Measurements from ENCODE around the gene ZRANB3.
"Not testable (repeated sequence)": the region's sequence is repeated elsewhere in the genome, so short reads cannot be mapped to it uniquely, and the experiment has no call there.

Gene ZRANB3

DNA sequence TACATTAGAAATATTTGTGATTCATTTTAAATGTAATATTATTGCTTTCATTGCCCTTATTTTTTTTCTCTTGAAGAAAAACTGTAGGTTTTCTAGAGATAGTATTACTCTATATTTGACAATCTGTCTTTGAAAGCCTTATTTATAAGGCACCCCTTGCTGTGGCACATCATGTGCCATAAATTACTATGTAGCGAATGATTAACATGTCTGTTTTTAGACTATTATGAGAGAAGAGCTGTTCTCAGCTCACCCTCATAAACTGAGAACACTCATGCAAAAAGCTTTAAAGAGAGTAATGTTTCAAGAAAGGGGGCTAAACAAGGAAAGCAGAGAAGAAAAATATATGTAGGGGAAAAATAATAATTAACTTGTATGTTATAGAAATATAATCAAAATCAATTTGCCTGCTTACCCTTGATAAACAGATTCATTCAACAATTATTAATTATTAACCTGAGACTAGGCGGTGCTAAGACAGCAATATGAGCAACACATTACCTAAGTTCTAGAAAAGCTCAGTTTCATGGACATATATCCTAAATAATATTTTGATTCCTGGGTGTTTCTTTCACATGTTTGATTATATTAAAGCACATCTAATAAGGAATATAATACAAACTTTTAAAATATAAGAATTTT is 409.9 kb downstream of the ZRANB3 start:
- peak; percentile 97 for FAIRE-seq

DNA sequence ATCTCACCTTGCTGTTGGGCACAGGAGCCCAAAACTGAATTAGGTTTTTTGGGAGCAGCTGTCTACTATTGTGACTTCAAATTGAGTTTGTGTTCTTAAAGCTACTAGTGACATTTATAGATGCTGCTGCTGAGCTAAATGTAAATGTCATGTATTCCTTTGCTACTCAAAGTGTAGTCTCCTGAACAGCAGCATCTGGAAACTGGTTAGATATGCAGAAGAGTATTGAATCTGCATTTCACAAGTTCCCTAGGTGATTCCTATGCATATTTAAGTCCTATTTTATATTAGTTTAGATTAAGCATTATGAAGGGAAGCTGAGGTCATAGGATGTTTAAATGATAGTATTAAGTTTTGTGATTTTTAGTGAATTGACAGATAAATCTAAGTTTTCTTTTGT is 411.4 kb downstream of the ZRANB3 start:
- FAIRE-seq, result no peak

GRCh38 chr2:135113322-135113721 is 417.7 kb downstream of the ZRANB3 start:
- FAIRE-seq, result no peak

- not testable (repeated sequence) for FAIRE-seq
Measured at GRCh38 chr2:135105513-135106316, 425.3 kb downstream of the ZRANB3 start.

- FAIRE-seq, result no peak
Measured at GRCh38 chr2:135103843-135104242, 427.2 kb downstream of the ZRANB3 start.

DNA sequence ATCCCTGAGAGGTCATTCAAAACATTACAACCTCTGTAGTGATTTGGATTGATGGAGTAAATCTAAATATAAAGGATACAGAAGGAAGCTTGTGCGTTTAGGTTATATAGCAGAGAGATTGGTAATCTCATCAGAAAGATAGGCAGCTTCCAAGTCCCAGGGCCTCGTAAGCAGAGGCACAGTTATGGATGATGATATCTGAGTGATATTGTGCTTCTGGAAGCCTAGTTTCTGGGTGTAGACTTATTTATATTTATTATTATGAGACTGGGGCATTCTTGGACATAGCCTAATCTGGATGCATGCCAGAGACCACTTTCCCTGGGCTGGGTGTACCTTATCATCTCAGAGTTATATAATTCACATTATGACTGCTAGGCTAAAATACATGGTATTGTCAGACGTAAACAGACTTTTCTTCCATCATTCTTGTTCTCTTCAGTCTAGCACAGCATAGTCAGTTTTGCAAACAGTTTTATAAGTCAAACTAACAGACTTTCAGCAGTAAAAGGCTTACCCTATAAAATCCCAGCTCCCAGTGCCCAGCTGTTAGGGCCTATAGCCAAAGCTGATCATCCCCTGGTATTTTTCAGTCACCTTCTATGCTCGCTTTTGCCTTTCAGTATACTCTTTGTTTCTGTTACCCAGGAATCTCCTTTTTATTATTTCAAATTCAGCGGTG is 431.1 kb downstream of the ZRANB3 start:
- FAIRE-seq, result no peak

- FAIRE-seq, result peak; percentile 45
Measured at GRCh38 chr2:135097532-135098231, 433.3 kb downstream of the ZRANB3 start.

GRCh38 chr2:135096665-135097446 is 434.2 kb downstream of the ZRANB3 start:
- FAIRE-seq, result peak; percentile 68

DNA sequence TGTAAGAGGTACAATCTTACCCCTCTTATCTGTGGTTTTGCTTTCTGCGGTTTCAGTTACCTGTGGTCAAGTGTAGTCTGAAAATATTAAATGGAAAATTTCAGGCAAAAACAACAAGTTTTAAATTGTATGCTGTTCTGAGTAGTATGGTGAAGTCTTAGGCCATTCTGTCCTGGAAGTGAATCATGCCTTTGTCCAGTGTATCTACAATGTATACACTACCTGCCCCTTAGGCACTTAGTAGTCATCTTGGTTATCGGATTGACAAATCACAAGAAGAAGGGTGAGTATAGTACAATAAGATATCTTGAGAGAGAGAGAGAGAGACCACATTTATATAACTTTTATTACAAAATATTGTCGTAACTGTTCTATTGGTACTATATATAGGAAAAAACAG is 435.4 kb downstream of the ZRANB3 start:
- FAIRE-seq, result no peak

DNA sequence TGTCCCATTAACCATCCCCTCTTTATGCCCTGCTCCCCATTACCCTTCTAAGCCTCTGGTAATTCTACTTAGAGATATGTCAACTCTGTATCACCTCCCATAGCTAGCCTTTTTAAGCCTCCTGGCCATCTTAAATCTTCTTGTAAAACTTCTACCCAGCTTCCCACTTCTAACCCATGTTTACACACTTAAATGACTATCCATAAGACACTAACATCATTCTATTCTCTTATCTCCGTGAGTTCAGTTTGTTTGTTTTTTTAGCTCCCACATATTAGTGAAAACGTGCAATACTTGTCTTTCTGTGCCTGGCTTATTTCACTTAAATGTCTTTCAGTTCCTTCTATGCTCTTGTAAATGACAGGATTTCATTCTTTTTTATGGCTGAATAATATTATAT is 436.5 kb downstream of the ZRANB3 start:
- FAIRE-seq, result no peak

GRCh38 chr2:135093670-135094330 is 437.2 kb downstream of the ZRANB3 start:
- FAIRE-seq, result peak; percentile 88

DNA sequence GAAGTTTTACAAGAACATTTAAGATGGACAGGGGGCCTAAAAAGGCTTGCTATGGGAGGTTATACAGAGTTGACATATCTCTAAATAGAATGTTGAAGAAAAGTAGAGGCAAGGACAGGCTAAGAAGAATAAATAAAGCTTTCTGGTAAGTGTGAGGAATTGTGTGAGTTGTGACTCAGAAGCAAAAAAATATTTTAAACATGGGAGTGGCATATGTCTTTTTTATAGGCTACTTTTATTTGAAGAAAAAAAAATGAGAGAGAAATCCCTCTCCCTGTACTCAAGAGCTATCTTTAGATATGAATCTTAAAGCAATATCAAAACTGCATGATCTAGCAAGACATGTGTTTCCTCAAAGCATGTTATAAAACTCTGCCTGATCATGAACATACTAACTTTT is 437.8 kb downstream of the ZRANB3 start:
- peak; percentile 74 for FAIRE-seq

GRCh38 chr2:135091681-135092080 is 439.3 kb downstream of the ZRANB3 start:
- peak; percentile 33 for FAIRE-seq

- FAIRE-seq, result not testable (repeated sequence)
Measured at GRCh38 chr2:135089597-135089996, 441.4 kb downstream of the ZRANB3 start.
